ENCODE data around the gene ZNF891. TPM values are rescaled to one million over a fixed set of nuclear protein-coding genes. Genes with fewer than 3 reads are reported as not detected.

Gene ZNF891
- total RNA-seq, 2 donors from 2014 or later: 4.3 to 5.4 TPM

- no peak for TF ChIP-seq CTCF (IDR thresholded peaks at IDR 0.05)
- Histone ChIP-seq H3K27ac (no peak overlapping the region), H3K4me3 (peak overlapping the region; percentile 16), H3K4me1 (ENCODE audit: control insufficient read depth in 1 of 2, low read depth in 2 of 2) (no peaks in the 10 kb centered on the region), H3K36me3 (peaks cover 66% of the 10 kb centered on the region), H3K27me3 (replicated peaks; ENCODE audit: insufficient read depth) (no peaks in the 10 kb centered on the region), H3K9me3 (peaks cover 98% of the 10 kb centered on the region)
- DNase-seq (ENCODE audit: low spot score) (no peak), ATAC-seq (ENCODE audit: insufficient number of reproducible peaks, low FRiP score, low read depth) (no peak)
Observed at GRCh38 chr12:133120385-133121191, 9.5 kb downstream of the ZNF891 start.

- Histone ChIP-seq H3K27me3 (replicated peaks; ENCODE audit: insufficient read depth) (no peaks in the 10 kb centered on the region), H3K4me1 (ENCODE audit: control insufficient read depth in 1 of 2, low read depth in 2 of 2) (no peaks in the 10 kb centered on the region), H3K27ac (no peak overlapping the region), H3K9me3 (peaks cover 96% of the 10 kb centered on the region), H3K36me3 (peaks cover 46% of the 10 kb centered on the region), H3K4me3 (no peak overlapping the region)
- ATAC-seq (ENCODE audit: insufficient number of reproducible peaks, low FRiP score, low read depth): no peak
- DNase-seq (ENCODE audit: low spot score): no peak
- no peak for TF ChIP-seq CTCF (IDR thresholded peaks at IDR 0.05)
Observed at GRCh38 chr12:133108150-133108549, 21.9 kb downstream of the ZNF891 start.

GRCh38 chr12:133107121-133107520 is 23.0 kb downstream of the ZNF891 start:
- Histone ChIP-seq H3K27ac (no peak overlapping the region), H3K4me3 (no peak overlapping the region), H3K27me3 (replicated peaks; ENCODE audit: insufficient read depth) (no peaks in the 10 kb centered on the region), H3K9me3 (peaks cover 99% of the 10 kb centered on the region), H3K36me3 (peaks cover 55% of the 10 kb centered on the region), H3K4me1 (ENCODE audit: control insufficient read depth in 1 of 2, low read depth in 2 of 2) (no peaks in the 10 kb centered on the region)
- ATAC-seq (ENCODE audit: insufficient number of reproducible peaks, low FRiP score, low read depth) (no peak), DNase-seq (ENCODE audit: low spot score) (no peak)
- TF ChIP-seq CTCF (IDR thresholded peaks at IDR 0.05): no peak

- H3K27ac ChIP-seq: no peak overlapping the region
- no peak for TF ChIP-seq CTCF (IDR thresholded peaks at IDR 0.05)
- no peak for DNase-seq (ENCODE audit: low spot score)
- peak overlapping the region; percentile 4 for H3K4me3 ChIP-seq
- H3K9me3 ChIP-seq: peaks cover 100% of the 10 kb centered on the region
- ATAC-seq (ENCODE audit: insufficient number of reproducible peaks, low FRiP score, low read depth): no peak
- H3K36me3 ChIP-seq: peaks cover 64% of the 10 kb centered on the region
- no peaks in the 10 kb centered on the region for H3K27me3 ChIP-seq (replicated peaks; ENCODE audit: insufficient read depth)
- H3K4me1 ChIP-seq (ENCODE audit: control insufficient read depth in 1 of 2, low read depth in 2 of 2): no peaks in the 10 kb centered on the region
Observed at GRCh38 chr12:133106253-133106652, 23.8 kb downstream of the ZNF891 start.

- ATAC-seq (ENCODE audit: insufficient number of reproducible peaks, low FRiP score, low read depth) (no peak), DNase-seq (ENCODE audit: low spot score) (no peak)
- peak overlapping the region; percentile 4 for H3K4me3 ChIP-seq
- no peaks in the 10 kb centered on the region for H3K27me3 ChIP-seq (replicated peaks; ENCODE audit: insufficient read depth)
- H3K4me1 ChIP-seq (ENCODE audit: control insufficient read depth in 1 of 2, low read depth in 2 of 2): no peaks in the 10 kb centered on the region
- no peak for TF ChIP-seq CTCF (IDR thresholded peaks at IDR 0.05)
- H3K9me3 ChIP-seq: peaks cover 100% of the 10 kb centered on the region
- H3K36me3 ChIP-seq: peaks cover 70% of the 10 kb centered on the region
- no peak overlapping the region for H3K27ac ChIP-seq
Observed at GRCh38 chr12:133105620-133106019, 24.5 kb downstream of the ZNF891 start.
